GM21367 (cell line): ENCODE data around the gene ITGAD.

Source experiments
- ATAC-seq: cut with Tn5 transposase; IDR thresholded peaks from one replicate; pipeline ENCODE4 v1.9.1; 2021; ENCODE audit not compliant: unreplicated experiment

Gene ITGAD

DNA sequence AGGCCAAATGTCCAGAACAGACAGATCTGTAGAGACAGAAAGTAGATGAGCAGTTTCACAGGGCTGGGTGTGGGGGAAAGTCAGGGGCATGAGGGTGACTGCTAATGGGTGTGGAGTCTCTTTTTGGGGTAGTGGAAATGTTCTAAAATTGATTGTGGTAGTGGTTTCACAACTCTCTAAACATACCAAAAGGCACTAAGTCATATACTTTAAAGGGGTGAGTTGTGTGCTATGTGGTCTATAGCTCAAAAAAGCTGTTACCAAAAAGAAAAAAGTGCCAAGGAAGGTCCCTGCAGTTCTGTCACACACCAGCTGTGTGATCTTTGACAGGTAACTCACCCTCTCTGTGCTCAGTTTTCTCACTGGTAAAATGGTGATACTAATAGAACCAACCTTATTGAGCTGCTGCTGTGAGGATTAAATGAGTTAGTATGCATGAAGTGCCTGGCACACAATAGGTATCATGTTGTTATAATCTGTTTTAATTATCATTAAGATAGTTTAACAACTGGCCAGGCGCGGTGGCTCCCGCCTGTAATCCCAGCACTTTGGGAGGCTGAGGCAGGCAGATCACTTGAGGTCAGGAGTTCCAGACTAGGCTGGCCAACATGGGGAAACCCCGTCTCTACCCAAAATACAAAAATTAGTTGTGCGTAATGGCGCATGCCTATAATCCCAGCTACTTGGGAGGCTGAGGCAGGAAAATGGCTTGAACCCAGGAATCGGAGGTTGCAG, 27.8 kb upstream of the ITGAD start:
- no peak for ATAC-seq

GRCh38 chr16:31367853-31368252, 25.3 kb upstream of the ITGAD start:
- ATAC-seq: no peak

DNA sequence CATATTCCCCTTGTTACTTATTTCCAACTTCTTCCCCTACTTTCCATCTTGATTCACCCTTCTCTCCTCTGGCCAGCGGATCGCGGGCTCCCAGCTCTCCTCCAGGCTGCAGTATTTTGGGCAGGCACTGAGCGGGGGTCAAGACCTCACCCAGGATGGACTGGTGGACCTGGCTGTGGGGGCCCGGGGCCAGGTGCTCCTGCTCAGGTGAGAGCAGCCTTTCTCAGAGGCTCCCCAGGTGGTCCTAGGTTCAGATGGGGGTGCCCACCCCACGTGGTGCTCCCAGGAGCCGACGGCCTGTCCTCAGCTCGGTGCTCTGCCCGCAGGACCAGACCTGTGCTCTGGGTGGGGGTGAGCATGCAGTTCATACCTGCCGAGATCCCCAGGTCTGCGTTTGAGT, 22.1 kb upstream of the ITGAD start:
- ATAC-seq: no peak

- no peak for ATAC-seq
Measured at GRCh38 chr16:31371619-31372484, 21.3 kb upstream of the ITGAD start.

- ATAC-seq: no peak
Measured at GRCh38 chr16:31373235-31373634, 19.9 kb upstream of the ITGAD start.

- no peak for ATAC-seq
Measured at GRCh38 chr16:31375231-31375630, 17.9 kb upstream of the ITGAD start.

- no peak for ATAC-seq
Measured at GRCh38 chr16:31376705-31377104, 16.4 kb upstream of the ITGAD start.

DNA sequence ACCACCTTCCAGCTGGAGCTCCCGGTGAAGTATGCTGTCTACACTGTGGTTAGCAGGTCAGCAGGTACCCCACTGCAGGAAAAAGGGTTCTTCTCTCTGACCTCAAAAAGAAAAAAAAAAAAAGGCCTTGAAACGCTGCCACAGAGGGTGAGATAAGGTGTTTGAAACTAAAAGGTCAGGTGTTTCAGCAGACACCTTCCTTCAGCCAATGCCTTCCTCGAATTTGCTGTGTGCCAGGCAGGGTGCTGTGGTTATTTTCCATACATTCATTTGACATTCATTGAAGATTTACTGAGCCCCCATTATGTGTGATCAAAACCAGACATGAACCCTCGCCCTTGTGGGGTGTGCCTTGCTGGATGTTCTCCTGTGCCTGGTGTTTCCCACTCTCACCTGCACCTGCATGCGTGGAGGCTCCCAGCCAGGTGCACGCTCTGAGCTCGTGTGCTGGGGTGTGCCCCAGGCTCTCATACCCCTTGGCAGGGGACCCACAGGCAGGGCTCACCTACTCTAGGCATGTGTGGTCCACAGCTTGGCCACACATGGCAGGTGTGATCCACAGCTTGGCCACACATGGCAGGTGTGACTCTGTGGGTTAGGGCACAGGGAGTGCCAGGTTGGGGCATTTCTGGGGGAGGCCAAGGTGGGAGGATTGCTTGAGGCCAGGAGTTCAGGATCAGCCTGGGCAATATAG, 15.8 kb upstream of the ITGAD start:
- ATAC-seq: no peak

DNA sequence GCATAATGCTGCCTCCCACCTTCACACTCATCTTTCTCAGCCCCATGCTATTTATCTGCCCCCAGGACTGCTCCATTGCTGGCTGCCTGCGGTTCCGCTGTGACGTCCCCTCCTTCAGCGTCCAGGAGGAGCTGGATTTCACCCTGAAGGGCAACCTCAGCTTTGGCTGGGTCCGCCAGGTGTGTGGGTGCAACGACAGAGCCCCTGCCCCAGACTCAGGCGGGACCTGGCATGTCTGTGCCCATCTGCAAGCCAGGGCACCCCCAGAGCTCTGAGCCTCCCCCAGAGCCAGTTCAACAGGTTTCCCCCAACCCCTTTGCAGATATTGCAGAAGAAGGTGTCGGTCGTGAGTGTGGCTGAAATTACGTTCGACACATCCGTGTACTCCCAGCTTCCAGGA, 12.9 kb upstream of the ITGAD start:
- no peak for ATAC-seq

DNA sequence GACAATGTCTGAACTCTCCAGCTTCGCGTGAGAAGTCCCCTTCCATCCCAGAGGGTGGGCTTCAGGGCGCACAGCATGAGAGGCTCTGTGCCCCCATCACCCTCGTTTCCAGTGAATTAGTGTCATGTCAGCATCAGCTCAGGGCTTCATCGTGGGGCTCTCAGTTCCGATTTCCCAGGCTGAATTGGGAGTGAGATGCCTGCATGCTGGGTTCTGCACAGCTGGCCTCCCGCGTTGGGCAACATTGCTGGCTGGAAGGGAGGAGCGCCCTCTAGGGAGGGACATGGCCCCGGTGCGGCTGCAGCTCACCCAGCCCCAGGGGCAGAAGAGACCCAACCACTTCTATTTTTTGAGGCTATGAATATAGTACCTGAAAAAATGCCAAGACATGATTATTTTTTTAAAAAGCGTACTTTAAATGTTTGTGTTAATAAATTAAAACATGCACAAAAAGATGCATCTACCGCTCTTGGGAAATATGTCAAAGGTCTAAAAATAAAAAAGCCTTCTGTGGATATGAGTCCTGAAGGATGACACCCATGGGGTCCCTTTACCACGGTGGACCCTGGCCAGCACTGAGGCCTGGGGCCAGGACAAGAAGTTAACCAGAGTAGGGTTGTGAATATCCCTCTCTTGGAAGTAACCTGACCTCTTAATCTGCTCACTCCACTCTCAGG, 10.5 kb upstream of the ITGAD start:
- ATAC-seq: no peak

DNA sequence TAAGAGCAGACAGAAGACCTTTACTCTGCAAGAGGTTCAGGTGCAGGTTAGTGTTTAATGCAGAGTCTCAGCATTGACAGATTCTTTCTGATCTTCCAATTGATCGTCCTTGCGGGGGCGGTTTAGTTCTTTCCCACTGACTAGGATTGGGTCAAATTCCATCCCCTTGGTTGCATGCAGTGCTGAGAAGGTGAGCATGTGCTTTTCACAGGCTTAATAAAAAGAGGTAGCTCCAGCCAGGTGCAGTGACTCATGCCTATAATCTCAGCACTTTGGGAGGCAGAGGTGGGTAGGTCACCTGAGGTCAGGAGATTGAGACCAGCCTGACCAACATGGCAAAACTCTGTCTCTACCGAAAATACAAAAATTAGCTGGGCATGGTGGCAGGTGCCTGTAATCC, 7.5 kb upstream of the ITGAD start:
- no peak for ATAC-seq

- no peak for ATAC-seq
Measured at GRCh38 chr16:31386157-31386984, 6.8 kb upstream of the ITGAD start.

GRCh38 chr16:31388535-31388934, 4.6 kb upstream of the ITGAD start:
- no peak for ATAC-seq

DNA sequence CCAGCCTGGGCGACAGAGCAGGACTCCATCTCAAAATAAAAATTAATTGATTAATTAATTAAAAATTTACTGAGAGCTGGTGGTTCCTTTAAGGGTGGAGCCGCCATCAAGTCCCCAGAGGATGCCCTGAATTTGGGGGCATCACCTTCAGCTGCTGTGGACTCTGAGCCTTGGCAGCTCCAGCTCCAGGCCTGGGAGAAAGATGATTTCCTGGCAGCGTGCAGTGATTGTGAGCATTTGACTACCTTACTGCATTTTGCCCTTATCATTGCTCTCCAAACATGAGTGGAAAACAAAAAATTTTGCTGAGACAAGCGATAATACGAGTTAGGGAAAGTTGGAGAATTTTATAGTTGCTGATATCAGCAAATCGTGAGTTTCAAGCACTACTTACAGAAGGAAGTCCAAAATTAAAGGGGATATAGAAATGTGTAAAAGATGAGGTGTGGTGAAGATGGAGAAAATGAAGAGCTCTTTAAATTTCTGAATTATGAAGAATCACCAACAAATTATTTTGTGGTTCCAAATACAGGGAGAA, 2.6 kb upstream of the ITGAD start:
- ATAC-seq: no peak

GRCh38 chr16:31395647-31396046, 2.5 kb downstream of the ITGAD start:
- no peak for ATAC-seq

DNA sequence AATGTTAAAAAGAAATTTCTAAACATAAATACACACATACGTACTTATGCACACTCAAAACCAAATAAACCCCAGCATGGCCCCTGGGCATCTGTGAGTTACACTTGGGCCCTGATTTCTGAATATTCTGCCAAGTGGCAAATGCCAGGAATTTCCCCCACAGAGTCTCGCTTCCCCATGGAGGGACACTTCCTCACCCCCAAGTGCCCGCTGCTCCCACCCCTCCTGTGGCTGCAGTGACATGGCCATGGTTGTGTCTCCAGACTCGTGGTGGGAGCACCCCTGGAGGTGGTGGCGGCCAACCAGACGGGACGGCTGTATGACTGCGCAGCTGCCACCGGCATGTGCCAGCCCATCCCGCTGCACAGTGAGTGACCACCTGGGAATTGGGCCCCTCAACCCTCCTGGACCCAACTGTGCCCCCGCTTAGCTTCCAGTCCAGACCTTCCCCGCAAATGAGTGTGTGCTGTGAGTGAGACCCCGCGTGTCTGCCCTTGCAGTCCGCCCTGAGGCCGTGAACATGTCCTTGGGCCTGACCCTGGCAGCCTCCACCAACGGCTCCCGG, 4.0 kb downstream of the ITGAD start:
- no peak for ATAC-seq

DNA sequence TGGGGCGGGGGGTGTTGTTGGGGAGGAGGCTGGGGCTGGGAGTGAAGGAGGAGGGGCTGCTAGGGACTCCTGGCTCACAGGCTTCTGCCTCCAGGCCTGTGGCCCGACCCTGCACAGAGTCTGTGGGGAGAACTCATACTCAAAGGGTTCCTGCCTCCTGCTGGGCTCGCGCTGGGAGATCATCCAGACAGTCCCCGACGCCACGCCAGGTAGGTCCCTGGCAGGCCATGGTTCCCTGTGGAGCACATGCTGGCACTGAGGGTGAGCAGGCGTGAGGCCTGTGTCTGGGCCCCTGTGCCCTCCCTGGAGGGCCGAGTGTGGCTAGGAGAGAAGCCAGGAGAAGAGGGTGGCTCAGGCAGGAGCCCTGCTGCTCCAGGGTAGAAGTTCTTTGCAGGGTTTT, 4.6 kb downstream of the ITGAD start:
- ATAC-seq: no peak

DNA sequence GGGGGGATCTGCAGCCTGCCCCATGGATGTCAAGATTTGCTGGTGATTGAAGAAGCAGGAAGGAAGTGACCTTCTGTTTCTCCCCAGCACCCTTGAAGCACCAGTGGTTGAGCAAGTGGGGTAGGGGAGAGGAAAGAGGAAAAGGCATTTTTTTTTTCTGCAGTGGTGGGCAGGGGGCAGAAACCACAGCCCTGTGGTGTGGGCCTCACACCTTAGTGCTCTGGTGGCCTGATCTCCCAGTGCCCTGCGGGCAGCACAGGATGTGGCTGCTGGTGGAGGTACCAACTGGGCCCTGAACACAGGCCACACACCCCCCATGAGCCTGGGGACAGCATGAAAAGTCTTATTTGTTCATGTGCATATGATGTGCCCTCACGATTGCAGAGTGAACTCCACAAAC, 7.1 kb downstream of the ITGAD start:
- ATAC-seq: no peak

GRCh38 chr16:31401436-31401835, 8.3 kb downstream of the ITGAD start:
- ATAC-seq: no peak

DNA sequence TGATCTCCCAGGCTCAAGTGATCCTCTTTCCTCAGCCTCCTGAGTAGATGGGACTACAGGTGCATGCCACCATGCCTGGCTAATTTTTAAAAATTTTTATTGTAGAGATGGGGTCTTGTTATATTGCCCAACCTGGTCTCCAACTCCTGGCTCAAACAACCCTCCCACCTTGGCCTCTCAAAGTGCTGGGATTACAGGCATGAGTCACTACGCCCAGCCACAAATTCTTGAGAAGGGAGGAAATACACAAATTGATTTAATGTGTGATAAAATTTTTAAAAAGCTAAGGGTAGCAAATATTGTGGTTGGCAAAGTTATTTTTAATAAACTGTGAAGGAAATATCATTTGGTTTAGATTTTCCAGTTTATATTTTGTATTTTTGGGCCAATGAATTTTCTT, 9.6 kb downstream of the ITGAD start:
- no peak for ATAC-seq
